ENCODE measurements around the gene ELMOD1. TPM values are rescaled to one million over a fixed set of nuclear protein-coding genes. Genes with fewer than 3 reads are reported as not detected.
"Not testable (repeated sequence)": the region's sequence is repeated elsewhere in the genome, so short reads cannot be mapped to it uniquely, and the experiment has no call there.

Gene ELMOD1
- 0.17 TPM in 1 of 2 replicates, not detected in the other for total RNA-seq (2014; rRNA removed; shearing (Covaris generic))

GRCh38 chr11:107590460-107591377, at the start of gene ELMOD1:
Gene ELMOD1, plus strand, starts transcription at chr11:107591147. Its CDS starts 27,043 bp downstream, at chr11:107618190.
- DNase-seq (ENCODE audit: low spot score) = peak; percentile 49
- in situ Hi-C loops (cut with HindIII; ENCODE audit: low sequenced_read_pairs) = no loop called here

DNA sequence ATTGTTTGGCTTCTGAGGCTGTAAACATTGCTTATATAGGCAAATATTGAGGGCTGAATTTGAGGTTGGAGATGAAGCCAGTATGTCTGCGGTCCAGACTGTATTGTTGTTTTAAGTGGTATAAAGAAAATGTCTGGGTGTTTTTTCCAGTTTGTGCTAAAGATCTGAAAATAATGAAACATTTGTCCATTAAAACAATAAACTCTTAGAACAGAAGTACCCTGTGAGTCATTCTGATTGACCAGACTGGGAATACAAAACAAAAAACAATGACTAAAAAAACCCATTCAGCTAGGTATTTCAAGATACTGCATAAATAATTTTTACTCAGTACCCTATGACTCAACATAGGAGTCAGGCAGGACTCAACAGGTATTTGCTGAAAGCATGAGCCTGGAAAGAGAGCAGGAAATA, 45.8 kb upstream of the ELMOD1 start:
- no peak for DNase-seq (ENCODE audit: low spot score)
- in situ Hi-C loops (cut with HindIII; ENCODE audit: low sequenced_read_pairs) = no loop called here

DNA sequence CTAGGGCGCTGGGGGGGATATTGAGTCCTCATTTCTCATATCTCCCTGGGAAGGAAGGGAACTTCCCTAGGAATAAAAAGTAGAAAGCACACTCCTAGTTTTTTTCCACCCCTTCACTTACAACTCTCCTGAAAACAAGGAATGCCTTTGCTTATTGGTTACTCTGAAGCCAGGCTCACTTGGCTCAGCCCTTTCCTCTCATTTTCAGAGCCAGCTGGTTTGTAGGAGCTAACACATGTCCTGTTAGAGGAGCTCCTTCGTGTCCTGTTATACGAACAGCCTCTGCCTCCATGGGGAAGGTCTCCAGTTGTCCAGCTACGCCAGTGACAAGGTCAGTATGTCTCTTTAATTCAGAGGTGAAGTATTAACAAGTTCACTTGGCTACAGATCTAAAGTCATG, 43.0 kb upstream of the ELMOD1 start:
- no peak for DNase-seq (ENCODE audit: low spot score)
- in situ Hi-C loops (cut with HindIII; ENCODE audit: low sequenced_read_pairs) = no loop called here

- in situ Hi-C loops (cut with HindIII; ENCODE audit: low sequenced_read_pairs) = no loop called here
- peak; percentile 56 for DNase-seq (ENCODE audit: low spot score)
Observed at GRCh38 chr11:107549253-107549953, 41.5 kb upstream of the ELMOD1 start.

- DNase-seq (ENCODE audit: low spot score) = no peak
- in situ Hi-C loops (cut with HindIII; ENCODE audit: low sequenced_read_pairs) = no loop called here
Observed at GRCh38 chr11:107549954-107550285, 41.0 kb upstream of the ELMOD1 start.

DNA sequence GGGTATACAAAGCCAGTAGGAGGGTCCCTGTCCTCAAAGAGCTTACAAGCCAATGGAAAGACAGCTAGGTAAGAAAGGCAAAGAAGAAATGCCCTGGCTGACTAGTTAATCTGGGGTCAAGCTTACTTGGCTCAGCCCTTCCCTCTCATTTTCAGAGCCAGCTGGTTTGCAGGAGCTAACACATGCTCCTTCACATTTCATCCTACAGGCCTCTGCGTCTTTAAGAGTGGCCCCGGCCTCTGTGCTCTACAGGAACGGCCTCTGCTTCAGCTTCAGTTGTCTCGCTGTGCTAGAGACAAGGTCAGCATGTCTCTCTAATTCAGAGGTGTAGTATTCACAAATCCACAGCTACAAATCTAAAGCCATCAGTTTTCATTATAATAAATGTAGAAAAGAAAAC, 40.6 kb upstream of the ELMOD1 start:
- no peak for DNase-seq (ENCODE audit: low spot score)
- in situ Hi-C loops (cut with HindIII; ENCODE audit: low sequenced_read_pairs) = no loop called here

- no peak for DNase-seq (ENCODE audit: low spot score)
- in situ Hi-C loops (cut with HindIII; ENCODE audit: low sequenced_read_pairs) = no loop called here
Observed at GRCh38 chr11:107561688-107562087, 29.3 kb upstream of the ELMOD1 start.

DNA sequence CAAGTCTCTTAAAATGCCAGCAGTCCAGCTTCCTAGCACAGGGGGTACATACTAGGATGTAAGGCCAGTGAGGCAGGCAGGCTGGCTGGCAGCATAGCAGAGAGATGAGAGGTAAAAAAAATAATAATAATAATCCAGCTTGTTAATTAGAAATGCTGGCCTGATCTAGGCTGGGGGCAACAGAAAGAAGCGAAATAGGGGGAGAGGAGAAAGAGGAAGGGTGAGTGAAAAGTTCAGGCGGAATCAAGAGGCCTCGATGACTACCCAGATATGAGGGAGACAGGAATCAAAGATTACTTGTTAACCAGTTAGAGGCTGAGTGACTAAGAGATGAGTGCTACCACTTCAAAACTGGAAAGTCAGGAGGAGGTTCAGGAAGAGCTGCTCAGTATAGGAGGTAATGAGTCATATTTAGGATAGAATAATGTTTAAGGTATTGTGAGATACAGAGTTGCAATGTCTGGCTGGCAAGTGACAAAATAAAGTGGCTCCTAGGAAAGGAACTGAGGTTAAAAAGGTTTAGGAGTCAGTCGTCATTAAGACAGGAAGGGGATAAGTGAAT, 28.2 kb upstream of the ELMOD1 start:
- DNase-seq (ENCODE audit: low spot score) = no peak
- in situ Hi-C loops (cut with HindIII; ENCODE audit: low sequenced_read_pairs) = no loop called here

DNA sequence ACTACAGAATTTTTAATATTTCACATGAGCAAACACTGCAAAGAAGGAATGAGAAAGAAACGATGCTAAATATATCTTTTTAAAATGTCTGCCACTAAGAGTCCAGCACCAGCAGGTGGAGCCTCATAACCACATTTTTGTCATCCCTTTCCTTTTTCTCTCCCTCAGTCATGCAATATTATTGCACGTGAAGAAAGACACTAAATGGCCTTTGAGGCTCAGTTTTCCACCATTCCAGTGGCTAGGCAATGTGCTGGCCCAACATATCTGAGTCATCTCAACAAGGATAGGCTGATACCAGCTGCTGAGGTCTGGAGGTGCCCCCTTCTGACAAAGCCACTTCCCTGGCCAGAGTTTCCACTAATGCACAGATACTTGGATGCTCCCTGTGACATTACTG, 27.2 kb upstream of the ELMOD1 start:
- peak; percentile 70 for DNase-seq (ENCODE audit: low spot score)
- in situ Hi-C loops (cut with HindIII; ENCODE audit: low sequenced_read_pairs) = no loop called here

DNA sequence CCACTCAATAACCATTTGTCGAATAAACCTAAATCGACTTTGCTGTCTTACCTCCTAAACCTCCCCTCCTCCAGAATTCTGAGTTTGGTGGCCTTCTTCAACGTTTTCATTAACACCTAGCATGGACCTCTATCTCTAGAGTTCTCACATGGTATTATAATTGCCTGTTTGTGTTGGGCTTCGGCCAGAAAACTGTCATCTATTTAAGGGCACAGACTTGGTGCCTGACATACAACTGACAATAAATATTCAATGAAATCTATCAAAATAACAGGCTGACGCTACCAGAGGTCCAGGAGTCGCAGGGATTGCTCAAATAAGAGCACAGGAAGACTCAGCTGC, 26.1 kb upstream of the ELMOD1 start:
- in situ Hi-C loops (cut with HindIII; ENCODE audit: low sequenced_read_pairs) = no loop called here
- no peak for DNase-seq (ENCODE audit: low spot score)

- DNase-seq (ENCODE audit: low spot score) = peak; percentile 86
- in situ Hi-C loops (cut with HindIII; ENCODE audit: low sequenced_read_pairs) = no loop called here
Observed at GRCh38 chr11:107565219-107565937, 25.6 kb upstream of the ELMOD1 start, which contains the start of gene ALKBH8. Gene ALKBH8, minus strand, starts transcription at chr11:107565735. Its CDS starts 4,842 bp downstream, at chr11:107560893.

DNA sequence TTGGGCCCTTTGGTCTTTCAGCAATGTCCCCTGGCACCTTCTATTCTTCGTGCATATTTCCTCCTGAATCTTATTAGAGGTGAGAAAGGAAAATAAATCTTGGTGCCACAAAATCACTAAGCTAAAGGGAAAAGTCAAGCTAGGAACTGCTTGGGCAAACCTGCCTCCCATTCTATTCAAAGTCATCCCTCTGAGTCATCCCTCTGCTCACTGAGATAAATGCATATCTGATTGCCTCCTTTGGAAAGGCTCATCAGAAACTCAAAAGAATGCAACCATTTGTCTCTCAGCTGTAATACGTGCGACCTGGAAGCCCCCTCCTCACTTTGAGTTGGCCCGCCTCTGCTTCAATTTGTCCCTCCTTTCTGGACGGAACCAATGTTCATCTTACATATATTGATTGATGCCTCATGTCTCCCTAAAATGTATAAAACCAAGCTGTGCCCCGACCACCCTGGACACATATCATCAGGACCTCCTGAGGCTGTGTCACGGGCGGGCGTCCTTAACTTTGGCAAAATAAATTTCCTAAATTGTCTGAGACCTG, 24.9 kb upstream of the ELMOD1 start:
- DNase-seq (ENCODE audit: low spot score); in situ Hi-C loops (cut with HindIII; ENCODE audit: low sequenced_read_pairs): not testable (repeated sequence)

GRCh38 chr11:107566569-107566968, 24.4 kb upstream of the ELMOD1 start:
- DNase-seq (ENCODE audit: low spot score) = no peak
- in situ Hi-C loops (cut with HindIII; ENCODE audit: low sequenced_read_pairs) = no loop called here

DNA sequence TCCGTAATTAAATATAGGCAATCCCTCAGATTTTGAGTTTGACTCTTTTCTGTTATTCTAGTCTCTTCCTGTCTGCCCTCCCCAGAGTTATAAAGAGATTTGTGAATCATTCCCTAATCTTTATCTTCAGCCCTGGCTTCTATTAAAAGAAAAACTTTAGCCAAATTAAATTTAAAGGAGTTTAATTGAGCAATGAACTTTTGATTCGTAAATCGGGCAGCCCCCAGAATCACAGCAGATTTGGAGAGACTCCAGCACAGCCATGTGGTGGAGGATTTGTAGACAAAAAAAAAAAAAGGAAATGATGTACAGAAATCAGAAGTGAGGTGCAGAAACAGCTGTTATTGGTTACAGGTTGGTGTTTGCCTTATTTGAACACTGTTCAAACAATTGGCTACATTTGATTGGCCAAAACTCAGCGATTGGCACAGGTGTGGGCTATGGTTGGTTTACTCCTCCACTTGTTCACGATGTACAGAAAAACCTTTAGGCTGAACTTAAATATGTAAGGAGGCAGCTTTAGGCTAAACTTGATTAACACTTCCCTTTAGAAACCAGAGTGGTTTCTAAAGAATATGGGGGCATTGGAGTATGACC, 23.1 kb upstream of the ELMOD1 start:
- DNase-seq (ENCODE audit: low spot score) = no peak
- in situ Hi-C loops (cut with HindIII; ENCODE audit: low sequenced_read_pairs) = no loop called here

GRCh38 chr11:107570015-107570414, 20.9 kb upstream of the ELMOD1 start:
- in situ Hi-C loops (cut with HindIII; ENCODE audit: low sequenced_read_pairs) = no loop called here
- no peak for DNase-seq (ENCODE audit: low spot score)

DNA sequence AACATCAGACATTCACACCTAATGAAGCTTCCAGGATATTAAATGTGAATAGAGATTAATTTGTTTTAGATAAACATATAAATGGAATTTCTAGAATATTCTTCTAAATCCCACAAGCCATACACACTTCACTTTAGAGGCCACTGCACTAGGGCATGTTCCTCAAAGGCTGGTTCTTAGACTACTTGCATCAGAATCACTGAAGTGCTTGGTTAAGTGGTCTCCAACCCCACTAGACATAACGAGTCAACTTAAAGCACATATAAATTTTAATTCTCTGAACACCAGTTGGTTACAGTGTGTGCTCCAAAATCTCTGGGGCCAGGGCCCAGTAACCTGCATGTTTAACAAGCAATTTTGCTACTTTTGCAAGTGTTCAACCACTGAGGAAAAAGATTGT, 17.5 kb upstream of the ELMOD1 start:
- in situ Hi-C loops (cut with HindIII; ENCODE audit: low sequenced_read_pairs) = no loop called here
- DNase-seq (ENCODE audit: low spot score) = no peak

- in situ Hi-C loops (cut with HindIII; ENCODE audit: low sequenced_read_pairs) = not testable (repeated sequence)
- DNase-seq (ENCODE audit: low spot score) = peak; percentile 64
Observed at GRCh38 chr11:107576497-107577345, 14.2 kb upstream of the ELMOD1 start.

- no peak for DNase-seq (ENCODE audit: low spot score)
- in situ Hi-C loops (cut with HindIII; ENCODE audit: low sequenced_read_pairs) = no loop called here
Observed at GRCh38 chr11:107577346-107577711, 13.6 kb upstream of the ELMOD1 start.

All from G401 (cell line).